ENCODE results near the gene SPSB1. TPM values are rescaled to one million over a fixed set of nuclear protein-coding genes. Genes with fewer than 3 reads are reported as not detected.
A peak's percentile ranks its signal among the peaks of the same experiment; 100 is the strongest.

The SPSB1 gene
- total and polyA plus RNA-seq, 10 of the 15 experiments (the other 5 are each of a cell fraction or from before 2014, with no cell fraction given) = 0.02 to 2.0 (median 0.90) TPM; not detected in 1

DNA sequence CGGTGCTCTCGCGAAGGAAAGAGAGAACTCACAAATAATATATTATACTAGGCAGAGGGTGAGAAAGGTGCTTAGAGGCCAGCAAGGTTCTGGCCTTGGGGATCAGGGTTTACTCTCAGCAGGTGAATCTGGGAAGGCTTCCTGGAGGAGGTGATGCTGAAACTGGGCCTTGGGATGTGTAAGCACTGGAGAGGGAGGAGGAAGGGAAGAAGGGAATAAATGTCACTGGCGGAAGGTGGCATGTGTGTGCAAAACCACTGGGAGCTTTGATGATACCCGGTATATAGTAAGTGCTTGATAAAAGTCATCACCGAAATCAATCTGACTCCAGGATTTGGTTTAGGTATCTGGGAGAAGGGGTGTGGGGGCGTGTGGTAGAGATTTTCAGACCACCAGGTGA lies 24.4 kb downstream of the SPSB1 start (continued):
- no peak for TF ChIP-seq RELA (IDR thresholded peaks at IDR 0.05; ENCODE audit: borderline replicate concordance, partially characterized antibody)
- no peak for TF ChIP-seq WRNIP1 (IDR thresholded peaks at IDR 0.05; ENCODE audit: borderline replicate concordance, low read depth, low read length)
- no peak for TF ChIP-seq SPI1 (IDR thresholded peaks at IDR 0.05; ENCODE audit: borderline replicate concordance, insufficient read depth, low read depth, low read length)
- TF ChIP-seq BHLHE40 (IDR thresholded peaks at IDR 0.05; ENCODE audit: borderline replicate concordance in 1 of 2, low read depth in 2 of 2, low read length in 1 of 2) = no peak

DNA sequence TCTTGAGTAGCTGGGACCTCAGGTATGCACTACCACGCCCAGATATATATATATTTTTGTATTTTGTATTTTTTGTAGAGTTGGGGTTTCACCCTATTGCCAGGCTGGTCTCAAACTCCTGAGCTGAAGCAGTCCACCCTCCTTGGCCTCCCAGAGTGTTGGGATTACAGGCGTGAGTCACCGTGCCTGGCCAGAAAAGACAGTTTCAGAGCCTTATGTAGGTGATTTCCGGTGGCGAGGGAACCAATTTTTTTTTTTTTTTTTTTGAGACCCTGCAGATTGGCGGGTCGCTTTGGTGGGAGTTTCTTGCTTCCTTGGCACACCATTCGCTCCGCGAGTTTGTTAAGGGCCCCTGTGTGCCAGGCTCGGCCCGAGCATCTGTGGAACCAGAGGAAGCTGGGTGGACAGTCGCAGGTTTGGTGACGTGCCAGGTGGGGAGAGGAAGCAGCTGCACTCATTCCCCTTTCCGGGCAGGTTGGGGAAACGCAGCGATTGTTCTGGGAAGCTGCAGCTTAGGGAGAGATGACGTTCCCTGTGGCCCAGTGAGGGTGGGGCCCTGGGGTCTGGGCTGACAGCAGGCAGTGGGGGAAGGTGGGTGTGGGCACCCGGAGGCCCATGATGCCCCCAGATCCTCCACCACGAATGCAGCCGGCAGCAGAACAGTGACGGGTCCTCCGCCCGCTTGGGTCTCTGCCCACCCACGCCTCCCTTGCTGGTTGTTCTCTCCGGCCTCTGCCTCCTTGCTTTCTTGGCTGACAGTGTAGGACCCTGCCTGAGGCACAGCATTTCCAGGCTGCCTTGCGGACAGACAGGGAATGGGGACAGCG lies 25.1 kb downstream of the SPSB1 start:
- no peaks in the 10 kb centered on the region for H3K79me2 ChIP-seq (ENCODE audit: control insufficient read depth, insufficient read depth, low read length)
- POLR2A ChIA-PET = interaction anchor here (0.7 kb wide), 1 partner anchor 10 kb away, joined by 4 read pairs; no protein-coding TSS in a partner anchor
- no peak for DNase-seq (ENCODE audit: low read depth, low spot score)
- H3K36me3 ChIP-seq (ENCODE audit: control insufficient read depth in 2 of 2, insufficient read depth in 2 of 2, low read length in 1 of 2) = no peaks in the 10 kb centered on the region
- ATAC-seq = no peak
- no TSS peak for BruUV-seq (replicated peaks)
- H3K27ac ChIP-seq (ENCODE audit: control insufficient read depth, insufficient read depth) = no peak overlapping the region
- no peak overlapping the region for H3K9ac ChIP-seq (ENCODE audit: control insufficient read depth, insufficient read depth, low read length)
- no peak overlapping the region for H3K4me3 ChIP-seq
- no peak for FAIRE-seq
- H3K4me2 ChIP-seq (ENCODE audit: control insufficient read depth, insufficient read depth) = no peak overlapping the region
- H2AFZ ChIP-seq (ENCODE audit: control insufficient read depth, low read depth, low read length) = no peak overlapping the region
- WGBS (ENCODE audit: insufficient coverage, insufficient replicate concordance, low lambda C conversion rate, missing lambda C conversion rate) = 46% methylated on average over 28 of the region's 28 CpGs
- no peaks in the 10 kb centered on the region for H3K9me3 ChIP-seq (replicated peaks; ENCODE audit: control insufficient read depth, insufficient read depth, low read length)
- intact Hi-C loops (cut with micrococcal nuclease; ENCODE audit: unreplicated experiment) = no loop called here
- RAD21 ChIA-PET (ENCODE audit: unreplicated experiment) = interaction anchor here (0.7 kb wide), 2 partner anchors 128 to 173 kb away, joined by 3 read pairs; no protein-coding TSS in a partner anchor
- TF ChIP-seq, protein P1, sequence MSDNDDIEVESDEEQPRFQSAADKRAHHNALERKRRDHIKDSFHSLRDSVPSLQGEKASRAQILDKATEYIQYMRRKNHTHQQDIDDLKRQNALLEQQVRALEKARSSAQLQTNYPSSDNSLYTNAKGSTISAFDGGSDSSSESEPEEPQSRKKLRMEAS (IDR thresholded peaks at IDR 0.05; ENCODE audit: low read depth, low read length) = no peak
- 0 out of 2 replicates have a peak, but pooled peaks have one; percentile 14 for TF ChIP-seq IKZF1 (conservative IDR thresholded peaks at IDR 0.05)
- peaks cover 0 to 2% of the 10 kb centered on the region in 2 experiments; a peak in 1 of 4 replicates for H3K27me3 ChIP-seq (replicated peaks in 1 of 2; ENCODE audit: control insufficient read depth in 2 of 2, insufficient read depth in 2 of 2, low read length in 1 of 2)
- SMC1A ChIA-PET (ENCODE audit: uncharacterized antibody, unreplicated experiment) = interaction anchor here (1.4 kb wide), 1 partner anchor 28 kb away, joined by 3 read pairs; no protein-coding TSS in a partner anchor
- H3K4me1 ChIP-seq (ENCODE audit: control insufficient read depth, insufficient read depth, low read length) = peaks cover 17% of the 10 kb centered on the region
- in situ Hi-C loops (cut with MboI) = no loop called here
- CTCF ChIA-PET = interaction anchor here (0.6 to 2.0 kb wide), 3 partner anchors 29 to 754 kb away, joined by 4 to 5 read pairs (median 4); no protein-coding TSS in a partner anchor
- no peaks in the 10 kb centered on the region for H4K20me1 ChIP-seq (ENCODE audit: control insufficient read depth, insufficient read depth)

Measured in GM12878 (cell line).